Gastrocnemius medialis (tissue), 4 donors: Measurements from ENCODE around the gene FAM107B.

Experiments
- POLR2A ChIP-seq, 2 donors: fragments of 450-650 bp; IDR thresholded peaks; one replicate each; pipeline ENCODE4 v1.6.1; 2017; ENCODE audit warnings: antibody characterized with exemption in 2 of 2, mild to moderate bottlenecking in 2 of 2, moderate library complexity in 2 of 2
- TF ChIP-seq, protein P1 (sequence below), 5 experiments: fragments of 450-650 bp in 3 of 5; fragments of 200-600 bp in 2 of 5; sonication (generic) in 2 of 5; IDR thresholded peaks in 4 of 5; conservative IDR thresholded peaks in 1 of 5; 1 replicate in 4 of 5; 2 replicates in 1 of 5; pipeline ENCODE4 v1.5.1; 2016 to 2019; ENCODE audit warnings: antibody characterized with exemption in 5 of 5, mild to moderate bottlenecking in 3 of 5, moderate library complexity in 3 of 5

DNA sequence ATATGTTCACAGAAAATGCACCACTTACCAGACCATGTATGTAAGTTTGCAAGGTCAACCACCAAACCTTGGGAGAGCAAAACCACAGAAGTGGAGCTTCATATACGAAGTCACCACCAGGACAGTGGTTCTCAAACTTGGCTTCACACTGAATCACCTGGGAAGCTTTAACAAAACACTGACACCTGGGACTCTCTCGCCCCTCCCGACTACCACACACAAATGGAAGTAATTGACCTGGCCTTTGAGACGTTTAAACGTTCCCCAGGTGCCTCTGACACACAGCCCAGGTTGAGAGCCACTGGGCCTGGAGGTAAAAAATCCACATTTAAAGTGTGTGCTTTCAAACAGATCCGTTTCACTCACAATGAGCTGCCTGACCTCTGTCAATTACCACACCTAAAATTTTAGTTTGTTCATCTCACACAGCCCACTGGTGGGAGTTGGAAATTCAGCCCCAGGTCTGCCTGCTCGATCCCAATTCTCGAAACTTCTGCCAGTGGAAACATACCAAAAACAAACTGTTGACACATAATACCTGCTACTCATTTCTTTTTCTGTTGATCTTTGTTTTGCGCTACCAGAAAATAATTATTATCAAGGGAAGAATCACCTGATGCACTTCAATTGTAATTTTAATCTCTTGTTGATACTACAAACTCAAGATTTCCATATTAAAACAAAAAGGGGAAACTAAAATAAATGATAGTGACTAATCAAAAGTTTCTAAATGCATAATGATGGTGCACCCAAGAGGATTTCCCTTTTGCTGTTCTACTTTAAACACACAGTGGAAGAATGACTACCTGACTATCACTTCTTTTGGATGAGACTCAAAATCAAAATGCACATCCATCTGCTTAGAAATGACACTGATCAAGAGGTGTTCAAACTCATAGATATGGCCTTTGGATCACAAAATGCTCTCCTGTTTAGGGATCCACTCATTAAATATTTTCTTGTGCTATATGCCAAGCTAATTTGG lies 36.6 kb upstream of the FAM107B start:
- TF ChIP-seq, protein P1, sequence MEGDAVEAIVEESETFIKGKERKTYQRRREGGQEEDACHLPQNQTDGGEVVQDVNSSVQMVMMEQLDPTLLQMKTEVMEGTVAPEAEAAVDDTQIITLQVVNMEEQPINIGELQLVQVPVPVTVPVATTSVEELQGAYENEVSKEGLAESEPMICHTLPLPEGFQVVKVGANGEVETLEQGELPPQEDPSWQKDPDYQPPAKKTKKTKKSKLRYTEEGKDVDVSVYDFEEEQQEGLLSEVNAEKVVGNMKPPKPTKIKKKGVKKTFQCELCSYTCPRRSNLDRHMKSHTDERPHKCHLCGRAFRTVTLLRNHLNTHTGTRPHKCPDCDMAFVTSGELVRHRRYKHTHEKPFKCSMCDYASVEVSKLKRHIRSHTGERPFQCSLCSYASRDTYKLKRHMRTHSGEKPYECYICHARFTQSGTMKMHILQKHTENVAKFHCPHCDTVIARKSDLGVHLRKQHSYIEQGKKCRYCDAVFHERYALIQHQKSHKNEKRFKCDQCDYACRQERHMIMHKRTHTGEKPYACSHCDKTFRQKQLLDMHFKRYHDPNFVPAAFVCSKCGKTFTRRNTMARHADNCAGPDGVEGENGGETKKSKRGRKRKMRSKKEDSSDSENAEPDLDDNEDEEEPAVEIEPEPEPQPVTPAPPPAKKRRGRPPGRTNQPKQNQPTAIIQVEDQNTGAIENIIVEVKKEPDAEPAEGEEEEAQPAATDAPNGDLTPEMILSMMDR (IDR thresholded peaks at IDR 0.05 in 4 of 5, conservative IDR thresholded peaks at IDR 0.05 in 1 of 5) = no peak
- TF ChIP-seq POLR2A (IDR thresholded peaks at IDR 0.05) = no peak
